Measurements from ENCODE around the gene DOK1. TPM values are rescaled to one million over a fixed set of nuclear protein-coding genes. Genes with fewer than 3 reads are reported as not detected.

The DOK1 gene
- total RNA-seq, 1 experiment from 2014 or later = 4.7 TPM

DNA sequence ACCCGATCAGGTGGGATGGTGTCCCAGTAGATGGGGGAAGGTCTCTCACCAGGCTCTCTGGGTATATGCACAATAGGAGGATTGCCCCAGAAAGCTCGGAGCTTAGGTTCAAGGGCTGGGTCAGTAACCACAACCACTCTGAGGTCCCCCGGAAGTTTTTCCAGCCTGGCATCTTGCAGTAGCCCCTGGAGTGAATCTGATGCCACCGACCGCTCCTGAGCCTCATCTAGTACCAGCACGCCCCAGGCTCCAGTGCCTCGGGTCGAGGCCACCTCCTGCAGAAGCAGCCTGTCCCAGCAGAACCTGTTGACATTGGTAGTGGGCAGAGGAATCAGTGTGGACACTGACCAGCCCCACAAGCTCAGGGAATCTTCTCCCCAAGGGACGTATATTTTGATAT, 30.5 kb upstream of the DOK1 start:
- Histone ChIP-seq H3K4me1 (ENCODE audit: insufficient read depth, low read length) (peaks cover 12% of the 10 kb centered on the region), H3K4me2 (ENCODE audit: low read length) (no peak overlapping the region), H3K27me3 (ENCODE audit: low read length) (no peaks in the 10 kb centered on the region), H3K9me2 (replicated peaks; ENCODE audit: low read length) (no peaks in the 10 kb centered on the region), H3K36me3 (ENCODE audit: low read depth, low read length) (peaks cover 26% of the 10 kb centered on the region), H3K9ac (ENCODE audit: low read length) (no peak overlapping the region), H4K20me1 (ENCODE audit: low read length) (0 out of 2 replicates have a peak, but pooled peaks cover 7% of the 10 kb centered on the region), H3F3A (ENCODE audit: low read length, unreplicated experiment) (no peaks in the 10 kb centered on the region), H3K9me3 (ENCODE audit: low read length) (no peaks in the 10 kb centered on the region), H3K79me2 (ENCODE audit: low read length) (peaks cover 19% of the 10 kb centered on the region), H3K27ac (ENCODE audit: low read length) (no peak overlapping the region), H3K4me3 (ENCODE audit: low read length) (no peak overlapping the region), H2AFZ (ENCODE audit: low read length) (no peak overlapping the region)
- no peak for TF ChIP-seq EZH2 (IDR thresholded peaks at IDR 0.05; ENCODE audit: low read length, unreplicated experiment)
- TF ChIP-seq EZH2phosphoT487 (IDR thresholded peaks at IDR 0.05; ENCODE audit: borderline replicate concordance, low read length) = no peak
- TF ChIP-seq, protein P1, sequence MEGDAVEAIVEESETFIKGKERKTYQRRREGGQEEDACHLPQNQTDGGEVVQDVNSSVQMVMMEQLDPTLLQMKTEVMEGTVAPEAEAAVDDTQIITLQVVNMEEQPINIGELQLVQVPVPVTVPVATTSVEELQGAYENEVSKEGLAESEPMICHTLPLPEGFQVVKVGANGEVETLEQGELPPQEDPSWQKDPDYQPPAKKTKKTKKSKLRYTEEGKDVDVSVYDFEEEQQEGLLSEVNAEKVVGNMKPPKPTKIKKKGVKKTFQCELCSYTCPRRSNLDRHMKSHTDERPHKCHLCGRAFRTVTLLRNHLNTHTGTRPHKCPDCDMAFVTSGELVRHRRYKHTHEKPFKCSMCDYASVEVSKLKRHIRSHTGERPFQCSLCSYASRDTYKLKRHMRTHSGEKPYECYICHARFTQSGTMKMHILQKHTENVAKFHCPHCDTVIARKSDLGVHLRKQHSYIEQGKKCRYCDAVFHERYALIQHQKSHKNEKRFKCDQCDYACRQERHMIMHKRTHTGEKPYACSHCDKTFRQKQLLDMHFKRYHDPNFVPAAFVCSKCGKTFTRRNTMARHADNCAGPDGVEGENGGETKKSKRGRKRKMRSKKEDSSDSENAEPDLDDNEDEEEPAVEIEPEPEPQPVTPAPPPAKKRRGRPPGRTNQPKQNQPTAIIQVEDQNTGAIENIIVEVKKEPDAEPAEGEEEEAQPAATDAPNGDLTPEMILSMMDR (conservative IDR thresholded peaks at IDR 0.05; ENCODE audit: low read depth, low read length) = no peak
- intact Hi-C loops (cut with micrococcal nuclease) = no loop called here
- ATAC-seq (no peak), DNase-seq (no peak)
- ChIA-PET POLR2A (ENCODE audit: unreplicated experiment) (no interaction called here), CTCF (no interaction called here)
- no TSS peak for BruUV-seq (replicated peaks)

DNA sequence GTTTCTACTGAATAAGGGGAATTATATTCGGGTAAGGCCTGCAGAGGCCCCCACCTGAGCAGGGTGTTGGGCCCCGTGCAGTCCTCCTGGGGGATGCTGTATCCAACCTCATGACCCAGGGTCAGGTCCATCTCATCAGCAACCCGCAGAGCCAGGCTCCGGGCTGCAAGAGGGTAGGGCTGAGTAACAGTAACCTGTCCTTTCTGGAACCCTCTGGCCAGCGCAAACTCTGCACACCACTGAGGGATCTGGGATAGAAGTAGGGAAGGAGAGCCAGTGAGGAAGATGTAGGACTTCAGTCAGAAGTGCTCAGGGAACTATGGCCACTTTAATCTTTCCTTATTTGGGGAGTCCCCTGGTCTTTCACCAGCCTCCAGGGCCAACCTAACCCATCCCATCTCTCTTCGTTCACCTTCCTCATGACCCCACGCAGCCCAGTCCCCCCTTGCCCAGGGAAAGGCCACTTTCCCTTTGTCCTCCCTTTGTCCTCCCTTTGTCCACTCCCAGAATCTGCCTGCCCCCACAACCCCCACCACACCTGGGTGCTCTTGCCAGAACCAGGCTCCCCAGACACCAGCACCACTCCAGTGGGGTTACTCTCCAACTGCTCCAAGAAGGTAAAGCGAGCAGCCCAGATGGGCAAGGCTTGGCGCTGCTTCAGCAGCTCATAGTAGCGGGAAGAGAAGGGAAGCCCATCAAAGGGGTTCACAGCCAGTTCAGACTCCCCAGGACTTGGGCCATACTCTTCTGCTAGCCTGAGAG, 29.4 kb upstream of the DOK1 start:
- Histone ChIP-seq H2AFZ (ENCODE audit: low read length) (no peak overlapping the region), H3K4me2 (ENCODE audit: low read length) (no peak overlapping the region), H3K27me3 (ENCODE audit: low read length) (no peaks in the 10 kb centered on the region), H3K9me2 (replicated peaks; ENCODE audit: low read length) (no peaks in the 10 kb centered on the region), H3K79me2 (ENCODE audit: low read length) (peaks cover 27% of the 10 kb centered on the region), H3K36me3 (ENCODE audit: low read depth, low read length) (peaks cover 26% of the 10 kb centered on the region), H3K4me3 (ENCODE audit: low read length) (no peak overlapping the region), H3K4me1 (ENCODE audit: insufficient read depth, low read length) (peaks cover 12% of the 10 kb centered on the region), H4K20me1 (ENCODE audit: low read length) (0 out of 2 replicates have a peak, but pooled peaks cover 7% of the 10 kb centered on the region), H3K27ac (ENCODE audit: low read length) (no peak overlapping the region), H3K9me3 (ENCODE audit: low read length) (no peaks in the 10 kb centered on the region), H3K9ac (ENCODE audit: low read length) (no peak overlapping the region), H3F3A (ENCODE audit: low read length, unreplicated experiment) (no peaks in the 10 kb centered on the region)
- intact Hi-C loops (cut with micrococcal nuclease) = no loop called here
- no peak for TF ChIP-seq EZH2 (IDR thresholded peaks at IDR 0.05; ENCODE audit: low read length, unreplicated experiment)
- TF ChIP-seq, protein P1 (conservative IDR thresholded peaks at IDR 0.05; ENCODE audit: low read depth, low read length) = no peak
- no peak for TF ChIP-seq EZH2phosphoT487 (IDR thresholded peaks at IDR 0.05; ENCODE audit: borderline replicate concordance, low read length)
- BruUV-seq (replicated peaks) = no TSS peak
- DNase-seq = no peak
- ChIA-PET POLR2A (ENCODE audit: unreplicated experiment) (no interaction called here), CTCF (no interaction called here)
- no peak for ATAC-seq
